ENCODE measurements around the gene CDH4. TPM values are rescaled to one million over a fixed set of nuclear protein-coding genes. Genes with fewer than 3 reads are reported as not detected.

CDH4 gene
- total RNA-seq, 1 donor, result 0.18 TPM

- H3K4me3 ChIP-seq (ENCODE audit: low read depth, low read length), result no peak overlapping the region
- no peak for DNase-seq (ENCODE audit: low read depth)
- TF ChIP-seq CTCF (IDR thresholded peaks at IDR 0.05; ENCODE audit: insufficient read depth, low read length), result no peak
Measured at GRCh38 chr20:61775423-61775822, 523.4 kb downstream of the CDH4 start.

GRCh38 chr20:61776491-61777075 is 524.5 kb downstream of the CDH4 start:
- no peak for DNase-seq (ENCODE audit: low read depth)
- no peak overlapping the region for H3K4me3 ChIP-seq (ENCODE audit: low read depth, low read length)
- TF ChIP-seq CTCF (IDR thresholded peaks at IDR 0.05; ENCODE audit: insufficient read depth, low read length), result no peak

- no peak overlapping the region for H3K4me3 ChIP-seq (ENCODE audit: low read depth, low read length)
- DNase-seq (ENCODE audit: low read depth), result no peak
- TF ChIP-seq CTCF (IDR thresholded peaks at IDR 0.05; ENCODE audit: insufficient read depth, low read length), result no peak
Measured at GRCh38 chr20:61777773-61778494, 525.9 kb downstream of the CDH4 start.

GRCh38 chr20:61778495-61778863 is 526.4 kb downstream of the CDH4 start:
- no peak for DNase-seq (ENCODE audit: low read depth)
- no peak for TF ChIP-seq CTCF (IDR thresholded peaks at IDR 0.05; ENCODE audit: insufficient read depth, low read length)
- H3K4me3 ChIP-seq (ENCODE audit: low read depth, low read length), result no peak overlapping the region

- TF ChIP-seq CTCF (IDR thresholded peaks at IDR 0.05; ENCODE audit: insufficient read depth, low read length), result no peak
- no peak overlapping the region for H3K4me3 ChIP-seq (ENCODE audit: low read depth, low read length)
- no peak for DNase-seq (ENCODE audit: low read depth)
Measured at GRCh38 chr20:61779176-61779965, 527.3 kb downstream of the CDH4 start.

GRCh38 chr20:61780066-61780465 is 528.0 kb downstream of the CDH4 start:
- TF ChIP-seq CTCF (IDR thresholded peaks at IDR 0.05; ENCODE audit: insufficient read depth, low read length), result no peak
- no peak for DNase-seq (ENCODE audit: low read depth)
- H3K4me3 ChIP-seq (ENCODE audit: low read depth, low read length), result no peak overlapping the region
